GM12873 (cell line): ENCODE measurements around the gene P2RX2.

Source experiments
- TF ChIP-seq, protein P1 (sequence below): IDR thresholded peaks from 2 replicates; pipeline ENCODE4 v1.5.1; 2012; ENCODE audit warnings: low read depth, mild to moderate bottlenecking, moderate library complexity, low read length, control low read depth; ENCODE audit not compliant: insufficient read depth; ENCODE audit errors: missing control alignments

The P2RX2 gene

DNA sequence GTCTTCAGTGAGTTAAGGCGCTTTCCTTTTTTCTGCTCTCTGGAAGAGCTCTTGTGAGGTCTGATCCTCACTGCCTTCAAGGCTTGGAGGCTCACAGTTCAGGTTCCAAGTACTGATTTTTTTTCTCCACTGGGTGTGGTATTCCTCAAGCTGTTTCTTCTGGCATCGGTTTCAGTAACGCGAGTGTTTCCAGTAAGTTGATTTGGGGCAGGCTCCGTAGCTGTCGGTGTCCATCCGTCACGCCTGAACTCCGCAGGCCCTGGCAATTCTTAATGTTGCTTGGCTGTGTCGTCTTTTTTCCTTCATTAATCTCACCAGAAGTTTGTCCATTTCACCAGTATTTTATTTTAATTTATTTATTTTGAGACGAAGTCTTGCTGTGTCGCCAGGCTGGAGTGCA lies 38.8 kb upstream of the P2RX2 start:
- TF ChIP-seq, protein P1, sequence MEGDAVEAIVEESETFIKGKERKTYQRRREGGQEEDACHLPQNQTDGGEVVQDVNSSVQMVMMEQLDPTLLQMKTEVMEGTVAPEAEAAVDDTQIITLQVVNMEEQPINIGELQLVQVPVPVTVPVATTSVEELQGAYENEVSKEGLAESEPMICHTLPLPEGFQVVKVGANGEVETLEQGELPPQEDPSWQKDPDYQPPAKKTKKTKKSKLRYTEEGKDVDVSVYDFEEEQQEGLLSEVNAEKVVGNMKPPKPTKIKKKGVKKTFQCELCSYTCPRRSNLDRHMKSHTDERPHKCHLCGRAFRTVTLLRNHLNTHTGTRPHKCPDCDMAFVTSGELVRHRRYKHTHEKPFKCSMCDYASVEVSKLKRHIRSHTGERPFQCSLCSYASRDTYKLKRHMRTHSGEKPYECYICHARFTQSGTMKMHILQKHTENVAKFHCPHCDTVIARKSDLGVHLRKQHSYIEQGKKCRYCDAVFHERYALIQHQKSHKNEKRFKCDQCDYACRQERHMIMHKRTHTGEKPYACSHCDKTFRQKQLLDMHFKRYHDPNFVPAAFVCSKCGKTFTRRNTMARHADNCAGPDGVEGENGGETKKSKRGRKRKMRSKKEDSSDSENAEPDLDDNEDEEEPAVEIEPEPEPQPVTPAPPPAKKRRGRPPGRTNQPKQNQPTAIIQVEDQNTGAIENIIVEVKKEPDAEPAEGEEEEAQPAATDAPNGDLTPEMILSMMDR: no peak

DNA sequence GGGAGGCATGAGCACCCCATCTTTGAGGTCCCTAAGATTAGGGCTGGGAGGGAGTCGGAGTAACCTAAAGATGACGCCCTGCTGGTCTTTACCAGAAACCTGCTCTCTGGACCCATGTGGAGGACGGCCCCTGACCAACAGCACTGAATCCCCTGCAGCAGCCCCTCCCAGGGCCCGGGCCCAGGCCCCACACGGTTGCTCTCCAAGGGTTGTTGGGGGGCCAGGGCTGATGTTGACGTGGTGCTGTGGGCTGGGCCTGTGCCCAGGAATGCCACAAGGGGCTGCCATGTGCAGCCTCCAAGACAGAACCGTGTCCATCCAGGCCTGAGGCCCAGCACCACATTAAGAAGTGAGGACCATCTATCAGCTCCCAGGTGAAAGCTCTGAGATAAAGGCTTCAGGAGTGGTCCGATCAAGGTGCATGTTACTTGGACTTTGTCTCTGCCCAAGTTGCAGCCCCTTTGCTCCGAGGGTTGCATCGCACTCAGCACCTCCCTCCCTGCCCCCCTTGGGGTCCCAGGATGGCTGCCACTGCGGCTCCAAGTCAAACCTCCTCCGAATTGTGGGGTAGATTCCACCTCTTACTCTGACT lies 37.8 kb upstream of the P2RX2 start:
- TF ChIP-seq, protein P1: no peak

GRCh38 chr12:132581348-132582057 lies 37.1 kb upstream of the P2RX2 start:
- TF ChIP-seq, protein P1: no peak

DNA sequence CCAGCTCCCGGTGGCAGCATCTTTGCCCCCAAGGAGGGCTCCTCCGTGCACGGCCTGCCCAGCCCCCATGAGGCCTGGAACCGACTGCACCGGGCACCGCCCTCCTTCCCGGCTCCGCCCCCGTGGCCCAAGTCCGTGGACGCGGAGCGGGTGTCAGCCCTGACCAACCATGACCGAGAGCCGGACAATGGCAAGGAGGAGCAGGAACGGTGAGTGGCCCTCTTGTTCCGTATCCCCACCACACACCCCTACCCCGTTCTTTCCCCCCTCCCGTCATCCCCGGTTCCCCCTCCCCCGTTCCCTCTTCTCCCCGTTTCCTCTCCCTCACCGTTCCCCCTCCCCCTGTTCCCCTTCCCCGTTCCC lies 36.5 kb upstream of the P2RX2 start:
- TF ChIP-seq, protein P1: no peak

- TF ChIP-seq, protein P1: no peak
Observed at GRCh38 chr12:132582582-132583410, 35.8 kb upstream of the P2RX2 start.

DNA sequence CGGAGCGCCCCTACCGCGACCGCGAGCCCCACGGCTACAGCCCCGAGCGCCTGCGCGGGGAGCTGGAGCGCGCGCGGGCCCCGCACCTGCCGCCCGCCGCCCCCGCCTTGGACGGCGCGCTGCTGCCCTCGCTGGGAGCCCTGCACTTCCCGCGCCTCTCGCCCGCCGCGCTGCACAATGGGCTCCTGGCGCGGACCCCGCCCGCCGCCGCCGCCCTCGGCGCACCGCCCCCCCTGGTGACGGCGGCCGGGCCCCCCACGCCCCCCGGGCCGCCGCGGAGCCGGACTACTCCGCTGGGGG lies 35.2 kb upstream of the P2RX2 start:
- TF ChIP-seq, protein P1: no peak

- TF ChIP-seq, protein P1: no peak
Observed at GRCh38 chr12:132583736-132584135, 34.8 kb upstream of the P2RX2 start.
